GM21390 (cell line): ENCODE data around the gene FTMT.
"Not testable (repeated sequence)": the region's sequence is repeated elsewhere in the genome, so short reads cannot be mapped to it uniquely, and the experiment has no call there.

ENCODE experiments used
- ATAC-seq: cut with Tn5 transposase; IDR thresholded peaks from one replicate; pipeline ENCODE4 v1.9.1; 2021; ENCODE audit not compliant: unreplicated experiment

Gene FTMT

DNA sequence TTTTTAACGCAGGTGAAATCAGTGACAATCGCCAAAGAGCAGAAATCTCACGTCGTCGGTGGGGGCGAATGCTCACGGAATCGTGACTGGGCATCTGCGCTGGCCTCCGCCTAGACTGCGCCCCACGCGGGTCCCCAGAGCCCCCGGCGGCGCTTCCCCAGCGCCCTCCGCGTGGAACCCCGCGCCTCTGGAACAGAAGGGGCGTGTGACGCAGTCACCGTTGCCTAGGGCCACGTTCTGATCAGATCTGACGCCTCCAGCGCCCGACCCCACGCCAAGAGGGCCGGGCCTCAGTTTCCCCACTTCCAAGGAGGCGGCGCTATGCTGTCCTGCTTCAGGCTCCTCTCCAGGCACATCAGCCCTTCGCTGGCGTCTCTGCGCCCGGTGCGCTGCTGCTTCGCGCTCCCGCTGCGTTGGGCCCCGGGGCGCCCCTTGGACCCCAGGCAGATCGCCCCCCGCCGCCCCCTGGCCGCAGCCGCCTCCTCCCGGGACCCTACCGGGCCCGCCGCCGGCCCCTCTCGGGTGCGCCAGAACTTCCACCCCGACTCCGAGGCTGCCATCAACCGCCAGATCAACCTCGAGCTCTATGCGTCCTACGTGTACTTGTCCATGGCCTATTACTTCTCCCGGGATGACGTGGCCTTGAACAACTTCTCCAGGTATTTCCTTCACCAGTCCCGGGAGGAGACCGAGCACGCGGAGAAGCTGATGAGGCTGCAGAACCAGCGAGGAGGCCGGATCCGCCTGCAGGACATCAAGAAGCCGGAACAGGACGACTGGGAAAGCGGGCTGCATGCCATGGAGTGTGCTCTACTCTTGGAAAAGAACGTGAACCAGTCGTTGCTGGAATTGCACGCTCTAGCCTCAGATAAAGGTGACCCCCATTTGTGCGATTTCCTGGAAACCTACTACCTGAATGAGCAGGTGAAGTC is at the start of gene FTMT:
FTMT (plus strand) TSS at position 240 of the 932 bp plus-strand sequence; CDS start at position 322, 82 bp downstream.
- ATAC-seq = no peak

DNA sequence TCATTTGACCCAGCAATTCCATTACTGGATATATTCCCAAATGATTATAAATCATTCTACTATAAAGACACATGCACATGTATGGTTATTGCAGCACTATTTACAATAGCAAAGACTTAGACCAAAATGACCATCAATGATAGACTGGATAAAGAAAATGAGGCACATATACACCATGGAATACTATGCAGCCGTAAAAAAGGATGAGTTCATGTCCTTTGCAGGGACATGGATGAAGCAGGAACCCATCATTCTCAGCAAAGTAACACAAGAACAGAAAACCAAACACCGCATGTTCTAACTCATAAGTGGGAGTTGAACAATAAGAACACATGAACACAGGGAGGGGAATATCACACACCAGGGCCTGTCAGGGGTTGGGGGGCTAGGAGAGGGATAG is 46.4 kb upstream of the FTMT start:
- ATAC-seq = not testable (repeated sequence)

DNA sequence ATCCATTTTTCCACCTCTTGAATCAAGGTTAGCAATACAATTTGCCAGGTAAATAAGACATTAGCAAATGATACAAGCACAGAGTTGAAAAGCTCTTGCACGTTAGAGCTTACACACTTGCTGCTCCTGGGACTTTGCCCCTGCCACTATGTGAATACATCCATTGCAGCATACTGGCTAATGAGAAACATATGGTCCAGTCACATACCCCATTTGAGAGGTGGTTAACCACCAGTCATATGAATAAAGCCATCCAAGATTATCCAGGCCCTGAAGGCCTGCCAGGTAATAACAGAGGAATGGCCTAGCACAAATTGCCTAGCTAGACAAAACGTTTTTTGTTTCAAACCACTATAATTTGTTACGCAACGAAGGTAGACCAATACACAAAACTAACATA is 45.8 kb upstream of the FTMT start:
- ATAC-seq = no peak

DNA sequence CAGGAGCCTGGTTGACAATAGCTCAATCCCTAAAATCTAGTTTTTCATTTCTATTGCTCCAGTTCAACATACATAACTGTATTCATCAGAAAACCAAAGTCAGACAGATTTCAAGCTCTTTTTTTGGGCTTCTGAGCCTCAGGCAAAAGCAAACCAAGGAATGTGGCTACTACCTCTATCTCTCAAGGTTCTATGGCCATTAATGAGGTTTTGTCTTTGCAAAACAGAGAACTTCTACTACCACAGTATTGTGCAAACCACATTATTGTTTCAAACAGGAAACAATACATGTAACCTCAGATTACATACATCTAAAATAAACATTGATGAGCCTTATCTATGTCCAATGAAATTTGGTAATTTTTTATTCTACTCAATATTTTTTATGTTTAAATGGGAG is 35.5 kb upstream of the FTMT start:
- ATAC-seq = no peak

DNA sequence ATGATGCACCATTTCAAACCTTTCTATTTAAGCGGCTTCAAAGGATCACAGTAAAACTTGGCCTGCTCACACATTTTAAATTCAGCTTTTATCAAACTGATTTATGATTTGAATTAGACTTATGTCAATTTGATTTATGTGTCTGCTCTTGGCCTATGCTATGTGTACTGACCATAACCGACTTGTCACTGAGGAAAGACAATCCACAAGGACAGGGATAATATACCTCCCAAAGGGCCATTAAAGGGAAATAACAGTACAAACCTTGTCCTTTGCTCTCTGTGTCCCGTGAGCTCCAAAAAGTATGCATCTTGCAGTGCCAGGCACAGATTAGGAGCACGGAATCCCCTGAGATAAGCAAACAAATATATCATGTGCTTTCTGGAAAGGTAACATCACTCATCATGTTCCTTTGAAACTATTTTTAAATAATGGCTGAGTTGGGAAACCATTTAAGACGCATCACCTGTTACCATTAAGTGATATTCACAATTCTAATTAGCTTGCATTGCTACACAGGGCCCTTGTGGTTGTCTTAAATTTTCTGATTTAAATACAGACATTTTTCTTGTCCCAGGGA is 31.9 kb upstream of the FTMT start:
- ATAC-seq = no peak

DNA sequence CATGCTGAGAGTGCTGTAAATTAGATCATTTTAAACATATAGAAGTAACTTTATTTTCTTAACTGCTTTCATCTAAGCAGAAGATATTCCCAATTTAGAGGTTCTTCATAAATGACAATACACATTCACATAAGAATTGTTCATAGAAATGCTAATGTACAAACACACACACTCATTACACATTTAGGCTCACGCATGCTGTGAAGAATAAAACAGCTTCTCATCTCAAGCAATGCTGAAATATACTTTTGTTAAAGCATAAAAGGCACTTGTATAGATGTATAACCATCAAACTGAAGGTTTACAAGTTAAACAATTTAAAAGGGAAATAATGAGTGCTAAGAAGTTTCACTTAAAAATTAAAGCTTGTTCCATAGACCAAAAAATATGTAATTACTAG is 18.1 kb upstream of the FTMT start:
- no peak for ATAC-seq

DNA sequence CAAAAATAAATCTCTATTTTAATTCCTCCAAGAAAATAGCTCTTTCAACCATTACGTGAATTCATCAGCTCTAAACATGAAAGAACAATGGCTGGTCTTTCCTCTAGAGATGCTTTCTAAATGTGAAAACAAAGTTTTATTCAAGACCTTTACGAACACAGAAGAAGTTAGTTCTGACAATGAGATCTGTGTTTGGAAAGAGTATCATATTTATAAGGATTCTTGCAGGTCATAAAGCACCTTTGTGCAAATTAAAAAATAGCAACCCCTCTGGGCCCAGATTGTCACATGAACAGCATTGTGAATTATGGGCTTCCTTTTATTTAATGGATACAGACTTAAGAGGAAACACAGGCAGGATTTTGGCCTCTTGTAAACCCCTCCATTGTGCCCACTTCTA is 17.7 kb upstream of the FTMT start:
- ATAC-seq = no peak

DNA sequence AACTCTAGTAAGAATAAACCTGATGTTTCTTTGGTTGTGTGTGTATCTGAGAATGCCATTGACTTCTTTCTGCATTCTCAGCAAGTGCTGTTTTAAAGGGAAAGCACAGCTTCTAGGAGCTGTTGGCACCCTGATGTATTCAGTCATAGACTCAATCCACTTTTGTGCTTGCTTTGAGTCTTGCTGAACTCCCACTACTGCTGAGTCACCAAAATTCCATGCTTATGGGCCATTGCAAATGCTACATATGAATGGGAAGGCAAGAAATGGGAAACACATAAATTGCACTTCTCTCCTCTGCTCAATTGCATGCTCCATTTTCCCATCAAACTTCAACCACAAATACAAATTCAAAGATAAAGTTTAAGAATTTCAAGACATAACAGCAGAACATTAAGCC is 9.8 kb upstream of the FTMT start:
- ATAC-seq = no peak

DNA sequence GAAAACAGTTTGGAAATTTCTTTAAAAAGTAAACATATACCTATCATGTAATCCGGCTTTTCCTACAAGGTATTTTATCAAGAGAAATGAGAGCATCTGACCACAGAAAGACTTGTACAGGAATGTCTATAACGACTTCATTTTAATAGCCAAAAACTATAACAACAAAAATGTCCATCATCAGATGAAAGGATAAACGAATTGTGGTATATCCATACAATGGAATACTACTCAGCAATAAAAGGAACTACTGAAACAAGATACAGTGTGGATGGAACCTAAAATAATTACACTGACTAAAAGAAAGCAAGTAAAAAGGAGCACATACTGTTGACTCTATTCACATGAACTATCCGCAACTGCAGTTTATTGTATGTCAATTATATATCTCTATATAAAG is 1.4 kb upstream of the FTMT start:
- ATAC-seq = no peak

DNA sequence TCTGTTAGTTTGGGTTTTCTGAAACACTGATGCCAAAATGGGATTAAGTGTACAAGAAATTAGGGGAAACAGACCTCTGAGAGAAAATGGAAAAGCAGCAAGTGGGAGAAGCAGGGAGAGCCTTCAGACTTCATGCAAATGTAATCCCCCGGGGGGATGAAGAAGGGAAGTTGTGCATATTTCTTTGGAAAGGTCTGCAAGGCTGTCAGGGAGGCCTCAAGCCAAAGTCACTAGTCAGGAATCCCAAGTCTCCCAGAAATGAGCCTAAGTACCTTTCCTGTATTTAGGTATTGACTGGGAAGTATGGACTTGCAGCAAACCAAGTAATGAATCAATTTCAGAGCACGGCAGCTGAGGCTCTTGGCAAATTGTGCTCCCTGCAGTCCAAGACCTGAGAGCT is 2.2 kb downstream of the FTMT start:
- ATAC-seq = no peak

DNA sequence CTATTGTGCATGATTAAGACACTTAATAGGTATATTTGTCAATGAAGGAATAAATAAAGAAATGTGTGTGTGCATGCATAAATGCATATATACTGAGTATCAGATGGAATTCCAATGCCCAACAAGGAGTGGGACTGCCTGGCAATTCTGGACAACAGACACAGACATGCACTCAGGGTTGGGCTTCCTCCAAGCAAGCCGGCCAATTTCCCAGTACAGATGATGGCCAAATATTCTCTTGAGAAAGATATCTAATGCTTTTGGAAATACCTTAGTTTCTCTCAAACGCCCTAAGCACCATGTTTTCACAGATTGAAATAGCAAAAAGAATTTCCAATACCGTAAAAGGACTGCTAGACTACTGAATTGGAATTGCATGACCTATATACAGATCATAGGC is 11.1 kb downstream of the FTMT start:
- ATAC-seq = no peak

DNA sequence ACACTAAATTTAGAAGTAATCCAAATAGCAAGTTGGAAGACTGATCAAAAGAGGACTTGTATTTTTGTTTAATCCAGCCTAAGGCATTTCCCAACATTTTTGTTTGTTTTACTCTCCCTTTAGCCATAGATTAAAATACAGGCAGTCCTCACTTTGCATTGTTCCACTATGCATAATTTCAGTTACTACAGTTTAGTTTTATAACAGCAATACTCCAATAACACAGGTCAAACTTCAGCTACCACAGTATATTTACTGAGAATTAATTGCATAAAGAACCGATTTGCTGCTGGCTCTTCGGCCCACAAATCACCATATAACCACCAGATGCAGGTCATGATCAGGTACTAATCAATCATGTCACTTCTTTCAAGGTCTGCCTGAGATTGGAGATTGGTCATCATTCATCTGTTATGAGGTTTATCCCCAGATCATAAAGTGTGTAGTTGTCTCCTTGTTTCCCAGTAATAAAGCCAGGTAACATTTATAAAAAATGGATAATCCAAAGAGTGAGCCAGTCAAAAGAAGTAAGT is 12.1 kb downstream of the FTMT start:
- ATAC-seq = no peak

DNA sequence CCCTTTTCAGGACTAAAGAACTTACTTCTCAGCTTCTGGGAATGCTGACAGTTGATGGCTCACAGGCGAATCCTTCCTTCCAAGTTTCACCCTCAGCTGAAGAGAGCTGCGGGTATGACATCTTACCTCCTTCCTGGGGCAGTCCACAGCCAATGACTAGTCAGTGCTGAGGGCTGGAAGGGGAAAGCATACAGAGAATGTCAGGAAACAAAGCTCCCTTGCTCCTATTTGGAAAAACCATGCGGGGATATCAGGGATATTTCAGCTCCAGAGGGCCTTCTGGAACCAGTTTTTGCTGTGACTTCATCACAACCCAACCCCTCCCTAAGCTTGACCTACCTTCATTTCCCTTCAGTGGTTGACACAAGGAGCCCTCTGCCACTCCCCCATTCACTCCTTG is 15.7 kb downstream of the FTMT start:
- ATAC-seq = no peak

DNA sequence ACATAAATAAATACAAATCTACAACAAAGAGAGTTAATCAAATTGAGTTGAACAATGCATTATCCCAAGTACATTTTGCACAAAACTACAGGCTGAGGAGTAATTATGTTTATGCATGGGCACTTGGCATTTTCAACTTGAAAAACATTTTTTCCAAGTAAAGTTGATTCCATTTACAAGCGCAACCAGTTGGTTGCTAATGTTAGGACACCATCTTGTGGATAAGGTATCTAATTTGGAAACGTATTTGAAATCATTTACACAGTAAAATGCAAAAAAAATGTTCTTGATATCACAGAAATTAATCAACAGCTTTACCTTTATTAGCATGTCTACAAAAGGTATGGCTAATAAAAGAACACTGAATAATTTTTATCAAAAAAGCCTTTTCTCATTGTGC is 18.8 kb downstream of the FTMT start:
- no peak for ATAC-seq

DNA sequence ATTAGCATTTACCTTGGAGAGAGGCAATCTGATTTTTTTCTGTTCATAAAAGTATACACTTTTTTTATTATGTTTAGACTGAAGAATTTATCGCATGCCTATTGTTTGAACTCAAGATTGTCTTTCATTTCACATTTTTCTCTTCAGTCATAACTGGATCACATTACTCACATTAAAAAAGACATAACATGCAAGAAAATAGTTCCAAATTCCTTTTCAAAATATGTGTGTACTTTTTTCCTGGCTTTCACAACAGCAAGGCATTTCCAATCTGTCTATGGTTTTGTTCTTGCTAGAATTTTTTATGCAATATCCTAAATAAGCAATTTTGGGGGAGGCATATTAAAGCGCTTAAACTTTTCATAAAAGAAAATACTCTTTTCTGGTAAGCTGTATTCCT is 21.2 kb downstream of the FTMT start:
- no peak for ATAC-seq

DNA sequence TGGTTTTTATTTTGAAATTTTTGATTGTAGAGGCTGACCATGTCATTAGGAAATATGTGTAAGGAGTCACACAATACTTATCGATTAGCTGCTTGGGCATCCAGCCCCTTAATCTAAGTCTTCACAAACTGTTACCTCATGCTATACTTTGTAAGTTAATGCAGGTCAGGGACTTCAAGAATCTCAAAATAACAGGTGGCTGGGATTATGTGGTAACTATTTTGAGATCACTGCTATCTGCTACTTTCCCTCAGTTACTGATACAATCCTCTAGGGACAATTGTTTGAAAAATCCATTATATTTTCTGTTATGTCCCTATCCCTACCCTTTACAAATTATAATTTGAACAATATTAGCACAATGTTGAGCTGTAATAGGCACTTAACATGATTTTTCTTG is 21.7 kb downstream of the FTMT start:
- ATAC-seq = no peak

DNA sequence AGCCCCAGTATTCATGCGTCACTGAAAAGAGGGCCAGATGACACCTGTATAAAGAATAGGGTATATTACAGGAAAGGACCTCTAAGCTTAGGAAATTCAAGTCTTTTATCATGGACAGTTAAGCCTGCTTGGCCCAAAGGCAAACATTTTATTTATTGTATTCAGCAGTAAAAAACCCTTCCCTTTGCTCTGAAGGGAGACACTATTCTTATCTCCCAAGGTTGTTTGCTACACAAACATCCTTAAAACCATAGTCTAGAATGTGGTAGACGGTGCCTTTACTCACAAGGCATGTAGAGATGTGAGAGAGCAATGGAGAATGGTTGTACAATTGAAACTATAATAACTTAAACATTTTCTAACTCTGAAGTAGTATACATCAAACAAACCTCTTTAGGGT is 33.9 kb downstream of the FTMT start:
- ATAC-seq = no peak

DNA sequence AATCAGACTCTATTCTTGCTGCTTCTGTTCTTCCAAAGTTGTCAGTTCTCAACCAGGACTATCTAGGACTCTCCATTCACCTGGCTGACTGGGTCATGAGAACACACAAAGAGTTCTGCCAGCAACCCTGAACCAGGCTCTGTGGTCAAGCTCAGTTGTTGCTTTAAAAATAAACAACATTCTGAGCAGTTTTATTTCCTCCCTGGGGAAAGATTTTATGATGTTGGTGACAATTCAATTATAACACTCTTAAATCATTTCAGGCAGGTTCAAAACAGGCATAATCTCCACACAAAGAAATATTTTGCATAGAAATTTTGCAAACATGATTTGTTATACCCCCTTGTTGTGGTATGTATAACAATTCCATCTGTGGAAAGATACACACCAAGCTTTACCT is 36.0 kb downstream of the FTMT start:
- ATAC-seq = no peak

DNA sequence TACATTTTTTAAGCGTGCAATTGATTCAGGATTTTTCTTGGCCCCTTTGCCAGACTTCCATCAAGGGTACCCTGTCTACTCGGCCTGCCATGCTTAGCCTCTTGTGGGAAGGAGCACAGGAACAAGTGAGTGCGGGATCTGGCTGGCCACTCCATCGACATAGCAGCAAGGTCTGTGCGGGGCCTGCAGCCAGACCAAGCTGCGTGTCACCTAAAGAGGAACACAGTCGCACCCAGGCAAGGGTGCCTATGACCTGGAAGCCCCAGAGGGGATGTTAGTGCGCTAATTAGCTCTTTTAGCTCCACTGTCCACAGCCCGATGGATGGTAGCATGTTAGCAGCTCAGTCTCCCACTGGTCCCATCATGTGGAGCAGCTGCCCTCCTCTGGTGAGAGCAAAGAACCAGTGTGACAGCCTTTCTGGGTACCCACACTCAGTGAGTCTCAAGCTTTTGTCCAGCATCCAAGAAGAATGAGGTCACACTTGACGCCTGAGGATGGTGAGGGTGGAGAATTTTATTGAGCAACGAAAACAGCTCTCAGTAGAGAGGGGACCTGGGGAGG is 38.7 kb downstream of the FTMT start:
- no peak for ATAC-seq

DNA sequence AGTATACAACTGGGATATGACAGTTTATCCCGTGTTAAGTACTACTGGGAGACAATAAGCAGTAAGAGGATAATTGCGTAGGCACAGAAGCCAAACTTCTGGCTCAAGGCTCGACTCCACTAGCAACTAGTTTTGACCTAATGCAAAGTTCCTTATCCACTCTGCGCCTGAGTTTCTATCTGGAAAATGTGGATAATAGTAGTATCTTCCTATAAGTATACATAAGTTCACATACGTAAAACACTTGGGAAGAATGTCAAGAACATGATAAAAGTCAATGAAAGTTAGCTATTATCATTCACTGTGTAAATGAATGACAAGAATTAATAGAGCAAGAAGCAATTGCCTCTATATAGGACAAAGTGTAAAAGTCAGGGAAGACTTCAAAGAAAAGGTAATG is 45.7 kb downstream of the FTMT start:
- no peak for ATAC-seq

DNA sequence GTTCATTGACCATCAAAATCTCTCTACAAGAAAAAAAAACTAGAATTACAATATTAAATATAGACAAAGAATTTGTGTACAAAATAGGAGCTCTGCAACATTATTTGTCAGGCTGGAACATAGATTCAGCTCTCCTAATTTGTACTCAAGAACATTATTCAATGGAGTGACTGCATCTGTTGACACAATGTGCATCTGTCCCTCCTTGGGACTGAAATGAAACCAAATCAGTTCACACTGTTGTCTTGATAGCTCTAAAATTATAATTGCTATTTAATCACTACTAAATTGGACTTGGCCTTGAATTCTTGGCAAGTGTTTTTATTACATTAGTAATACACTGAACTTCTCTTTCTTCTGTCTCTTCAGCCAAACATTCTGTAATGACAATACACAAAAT is 47.7 kb downstream of the FTMT start:
- ATAC-seq = no peak
